ENCODE measurements around the gene CCDC183.

DNA sequence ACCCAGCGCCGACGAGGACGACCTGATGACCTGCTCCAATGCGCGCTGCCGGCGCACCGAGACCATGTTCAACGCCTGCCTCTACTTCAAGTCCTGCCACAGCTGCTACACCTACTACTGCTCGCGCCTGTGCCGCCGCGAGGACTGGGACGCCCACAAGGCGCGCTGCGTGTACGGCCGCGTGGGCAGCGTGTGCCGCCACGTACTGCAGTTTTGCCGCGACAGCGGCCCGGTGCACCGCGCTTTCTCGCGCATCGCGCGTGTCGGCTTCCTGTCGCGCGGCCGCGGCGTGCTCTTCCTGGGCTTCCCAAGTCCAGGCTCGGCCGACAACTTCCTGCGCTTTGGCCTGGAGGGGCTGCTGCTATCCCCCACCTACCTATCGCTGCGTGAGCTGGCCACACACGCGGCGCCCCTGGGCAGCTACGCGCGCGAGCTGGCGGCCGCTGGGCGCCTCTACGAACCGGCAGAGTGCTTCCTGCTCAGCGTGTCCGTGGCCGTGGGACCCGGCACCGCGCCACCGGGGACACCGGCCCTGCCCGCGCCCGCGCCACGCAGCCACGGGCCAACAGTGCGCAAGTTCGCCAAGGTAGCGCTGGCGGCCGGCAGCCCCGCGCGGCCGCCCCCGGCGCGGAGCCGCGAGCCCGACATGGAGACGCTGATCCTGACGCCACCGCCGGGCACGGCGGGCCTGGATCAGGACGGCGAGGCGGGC lies 50.4 kb downstream of the CCDC183 start:
- TF ChIP-seq, protein P1, sequence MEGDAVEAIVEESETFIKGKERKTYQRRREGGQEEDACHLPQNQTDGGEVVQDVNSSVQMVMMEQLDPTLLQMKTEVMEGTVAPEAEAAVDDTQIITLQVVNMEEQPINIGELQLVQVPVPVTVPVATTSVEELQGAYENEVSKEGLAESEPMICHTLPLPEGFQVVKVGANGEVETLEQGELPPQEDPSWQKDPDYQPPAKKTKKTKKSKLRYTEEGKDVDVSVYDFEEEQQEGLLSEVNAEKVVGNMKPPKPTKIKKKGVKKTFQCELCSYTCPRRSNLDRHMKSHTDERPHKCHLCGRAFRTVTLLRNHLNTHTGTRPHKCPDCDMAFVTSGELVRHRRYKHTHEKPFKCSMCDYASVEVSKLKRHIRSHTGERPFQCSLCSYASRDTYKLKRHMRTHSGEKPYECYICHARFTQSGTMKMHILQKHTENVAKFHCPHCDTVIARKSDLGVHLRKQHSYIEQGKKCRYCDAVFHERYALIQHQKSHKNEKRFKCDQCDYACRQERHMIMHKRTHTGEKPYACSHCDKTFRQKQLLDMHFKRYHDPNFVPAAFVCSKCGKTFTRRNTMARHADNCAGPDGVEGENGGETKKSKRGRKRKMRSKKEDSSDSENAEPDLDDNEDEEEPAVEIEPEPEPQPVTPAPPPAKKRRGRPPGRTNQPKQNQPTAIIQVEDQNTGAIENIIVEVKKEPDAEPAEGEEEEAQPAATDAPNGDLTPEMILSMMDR (conservative IDR thresholded peaks at IDR 0.05 in 1 of 2, IDR thresholded peaks at IDR 0.05 in 1 of 2; ENCODE audit: extremely low read depth in 1 of 2, insufficient read depth in 1 of 2, low read depth in 1 of 2, low read length in 2 of 2) = no peak
- peak; percentile 93 for TF ChIP-seq EZH2 (IDR thresholded peaks at IDR 0.05; ENCODE audit: borderline replicate concordance, low read length)
